ENCODE measurements around the gene LSAMP.

Gene LSAMP

GRCh38 chr3:116423374-116423773 lies 21.9 kb downstream of the LSAMP start:
- in situ Hi-C loops (cut with HindIII; ENCODE audit: low pct_unique_long_range_greater_than_20kb, low sequenced_read_pairs), result no loop called here
- DNase-seq (ENCODE audit: low read depth in 1 of 2, low spot score in 1 of 2), result no peak
- TF ChIP-seq JUND (IDR thresholded peaks at IDR 0.05; ENCODE audit: low read depth), result no peak

- in situ Hi-C loops (cut with HindIII; ENCODE audit: low pct_unique_long_range_greater_than_20kb, low sequenced_read_pairs), result no loop called here
- no peak for TF ChIP-seq JUND (IDR thresholded peaks at IDR 0.05; ENCODE audit: low read depth)
- no peak for DNase-seq (ENCODE audit: low read depth in 1 of 2, low spot score in 1 of 2)
These were observed 28.1 kb downstream of the LSAMP start for GRCh38 chr3:116417151-116417550.

- no peak for TF ChIP-seq JUND (IDR thresholded peaks at IDR 0.05; ENCODE audit: low read depth)
- in situ Hi-C loops (cut with HindIII; ENCODE audit: low pct_unique_long_range_greater_than_20kb, low sequenced_read_pairs), result no loop called here
- DNase-seq (ENCODE audit: low read depth in 1 of 2, low spot score in 1 of 2), result no peak
These were observed 32.0 kb downstream of the LSAMP start for GRCh38 chr3:116413319-116413718.

- in situ Hi-C loops (cut with HindIII; ENCODE audit: low pct_unique_long_range_greater_than_20kb, low sequenced_read_pairs), result no loop called here
- DNase-seq (ENCODE audit: low read depth in 1 of 2, low spot score in 1 of 2), result no peak
- no peak for TF ChIP-seq JUND (IDR thresholded peaks at IDR 0.05; ENCODE audit: low read depth)
These were observed 36.8 kb downstream of the LSAMP start for GRCh38 chr3:116408473-116408872.

GRCh38 chr3:116405231-116405630 lies 40.1 kb downstream of the LSAMP start:
- no peak for TF ChIP-seq JUND (IDR thresholded peaks at IDR 0.05; ENCODE audit: low read depth)
- in situ Hi-C loops (cut with HindIII; ENCODE audit: low pct_unique_long_range_greater_than_20kb, low sequenced_read_pairs), result no loop called here
- no peak for DNase-seq (ENCODE audit: low read depth in 1 of 2, low spot score in 1 of 2)

- in situ Hi-C loops (cut with HindIII; ENCODE audit: low pct_unique_long_range_greater_than_20kb, low sequenced_read_pairs), result no loop called here
- TF ChIP-seq JUND (IDR thresholded peaks at IDR 0.05; ENCODE audit: low read depth), result no peak
- no peak for DNase-seq (ENCODE audit: low read depth in 1 of 2, low spot score in 1 of 2)
These were observed 45.5 kb downstream of the LSAMP start for GRCh38 chr3:116399701-116400226.

GRCh38 chr3:116394365-116394764 lies 50.9 kb downstream of the LSAMP start:
- in situ Hi-C loops (cut with HindIII; ENCODE audit: low pct_unique_long_range_greater_than_20kb, low sequenced_read_pairs), result no loop called here
- TF ChIP-seq JUND (IDR thresholded peaks at IDR 0.05; ENCODE audit: low read depth), result no peak
- DNase-seq (ENCODE audit: low read depth in 1 of 2, low spot score in 1 of 2), result no peak

- no peak for DNase-seq (ENCODE audit: low read depth in 1 of 2, low spot score in 1 of 2)
- TF ChIP-seq JUND (IDR thresholded peaks at IDR 0.05; ENCODE audit: low read depth), result no peak
- in situ Hi-C loops (cut with HindIII; ENCODE audit: low pct_unique_long_range_greater_than_20kb, low sequenced_read_pairs), result no loop called here
These were observed 52.1 kb downstream of the LSAMP start for GRCh38 chr3:116393199-116393598.

- TF ChIP-seq JUND (IDR thresholded peaks at IDR 0.05; ENCODE audit: low read depth), result no peak
- DNase-seq (ENCODE audit: low read depth in 1 of 2, low spot score in 1 of 2), result no peak
- in situ Hi-C loops (cut with HindIII; ENCODE audit: low pct_unique_long_range_greater_than_20kb, low sequenced_read_pairs), result no loop called here
These were observed 53.0 kb downstream of the LSAMP start for GRCh38 chr3:116392291-116392690.

- in situ Hi-C loops (cut with HindIII; ENCODE audit: low pct_unique_long_range_greater_than_20kb, low sequenced_read_pairs), result no loop called here
- no peak for DNase-seq (ENCODE audit: low read depth in 1 of 2, low spot score in 1 of 2)
- TF ChIP-seq JUND (IDR thresholded peaks at IDR 0.05; ENCODE audit: low read depth), result no peak
These were observed 53.7 kb downstream of the LSAMP start for GRCh38 chr3:116391296-116392201.

- TF ChIP-seq JUND (IDR thresholded peaks at IDR 0.05; ENCODE audit: low read depth), result no peak
- no peak for DNase-seq (ENCODE audit: low read depth in 1 of 2, low spot score in 1 of 2)
- in situ Hi-C loops (cut with HindIII; ENCODE audit: low pct_unique_long_range_greater_than_20kb, low sequenced_read_pairs), result no loop called here
These were observed 55.0 kb downstream of the LSAMP start for GRCh38 chr3:116390318-116390717.

- TF ChIP-seq JUND (IDR thresholded peaks at IDR 0.05; ENCODE audit: low read depth), result no peak
- no peak for DNase-seq (ENCODE audit: low read depth in 1 of 2, low spot score in 1 of 2)
- in situ Hi-C loops (cut with HindIII; ENCODE audit: low pct_unique_long_range_greater_than_20kb, low sequenced_read_pairs), result no loop called here
These were observed 56.4 kb downstream of the LSAMP start for GRCh38 chr3:116388867-116389385.

- no peak for DNase-seq (ENCODE audit: low read depth in 1 of 2, low spot score in 1 of 2)
- in situ Hi-C loops (cut with HindIII; ENCODE audit: low pct_unique_long_range_greater_than_20kb, low sequenced_read_pairs), result no loop called here
- no peak for TF ChIP-seq JUND (IDR thresholded peaks at IDR 0.05; ENCODE audit: low read depth)
These were observed 59.1 kb downstream of the LSAMP start for GRCh38 chr3:116386168-116386567.

All from T47D (cell line).